Raji (cell line): ENCODE data around the gene AK9.
A peak's percentile ranks its signal among the peaks of the same experiment; 100 is the strongest.

ENCODE experiments used
- POLR2A ChIP-seq: IDR thresholded peaks from 2 replicates; pipeline ENCODE4 v1.6.1; 2011; ENCODE audit warnings: low read depth, low read length, control low read depth; ENCODE audit not compliant: insufficient read depth

Gene AK9

DNA sequence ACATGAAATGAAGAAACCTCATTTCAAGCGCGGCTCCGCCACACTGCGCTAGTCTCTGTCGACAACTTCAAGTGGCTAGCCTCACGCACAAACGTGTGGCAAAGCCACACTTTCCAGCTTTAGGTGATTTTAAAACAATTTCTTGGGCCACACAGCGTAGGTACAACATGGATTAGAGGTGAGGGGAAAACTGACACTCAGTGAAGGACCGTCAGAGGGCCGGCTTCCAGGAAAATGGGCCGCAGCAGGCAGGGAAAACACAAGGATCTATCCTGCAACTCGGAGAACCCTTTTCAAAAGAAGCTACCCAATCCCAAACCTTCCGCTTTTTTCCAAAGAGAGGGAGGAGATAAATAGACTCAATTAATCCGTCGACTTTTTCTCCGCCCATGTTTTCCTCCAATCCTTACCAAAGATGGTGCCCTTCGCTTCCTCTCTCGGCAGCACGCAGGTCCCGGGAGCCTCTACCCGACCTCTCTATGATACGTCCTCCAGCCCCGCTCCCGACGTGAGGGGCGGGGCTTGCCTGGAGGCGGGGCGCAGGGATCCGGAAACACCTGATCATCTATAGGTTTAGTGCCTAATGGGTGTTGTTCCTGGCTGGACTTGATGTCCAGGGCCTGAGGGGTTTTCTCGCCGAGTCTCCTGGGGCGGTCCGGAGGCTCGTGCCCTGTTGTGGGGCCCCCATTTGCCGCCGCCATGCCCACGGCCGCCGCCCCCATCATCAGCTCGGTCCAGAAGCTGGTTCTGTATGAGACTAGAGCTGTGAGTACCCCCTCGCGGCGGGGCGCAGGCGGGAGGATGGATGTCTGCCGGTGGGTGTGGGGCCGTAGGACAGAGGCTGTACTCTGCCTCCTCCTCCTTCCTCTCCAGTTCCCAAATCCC is at the start of gene AK9, which contains the start of gene FIG4:
Gene AK9 (minus strand): TSS at position 466 of the 885 bp plus-strand sequence. CDS start 15,457 bp downstream, outside the sequence.
Gene FIG4 (plus strand): TSS at position 560 of the 885 bp plus-strand sequence. CDS start 140 bp downstream, at position 700.
- peak; percentile 61; the same call in 1 of the 2 replicates for TF ChIP-seq POLR2A

DNA sequence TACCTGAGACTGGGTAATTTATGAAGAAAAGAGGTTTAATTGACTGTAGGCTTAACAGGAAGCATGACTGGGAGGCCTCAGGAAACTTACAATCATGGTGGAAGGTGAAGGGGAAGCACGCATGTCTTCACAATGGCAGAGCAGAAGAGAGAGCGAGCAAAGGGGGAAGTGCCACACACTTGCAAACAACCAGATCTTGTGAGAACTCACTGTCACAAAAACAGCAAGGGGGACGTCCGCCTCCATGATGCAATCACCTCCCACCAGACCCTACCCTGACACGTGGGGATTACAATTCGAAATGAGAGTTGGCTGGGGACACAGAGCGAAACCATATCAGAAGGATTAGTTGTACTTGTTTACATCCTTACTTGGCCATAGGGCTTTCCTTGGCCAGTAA is 49.8 kb upstream of the AK9 start:
- TF ChIP-seq POLR2A: no peak

DNA sequence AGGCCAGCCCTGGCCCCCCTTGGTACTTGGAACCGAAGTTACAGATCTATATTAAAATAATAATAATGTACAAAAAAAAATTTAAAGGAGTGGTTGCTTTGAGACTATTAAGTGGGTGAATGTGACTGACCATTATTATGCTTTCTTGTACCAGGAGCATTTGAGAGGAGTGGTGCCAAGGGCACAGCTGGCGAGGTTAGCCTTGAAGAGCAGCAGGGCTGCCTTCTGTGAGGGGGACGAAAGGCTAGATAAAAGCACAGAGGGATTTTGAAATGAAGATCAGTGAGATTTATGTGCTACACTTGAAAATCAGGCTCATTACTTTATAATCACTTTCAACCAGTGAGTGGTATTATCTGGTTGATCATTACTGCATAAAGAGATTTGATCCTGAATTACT is 48.7 kb upstream of the AK9 start:
- no peak for TF ChIP-seq POLR2A

DNA sequence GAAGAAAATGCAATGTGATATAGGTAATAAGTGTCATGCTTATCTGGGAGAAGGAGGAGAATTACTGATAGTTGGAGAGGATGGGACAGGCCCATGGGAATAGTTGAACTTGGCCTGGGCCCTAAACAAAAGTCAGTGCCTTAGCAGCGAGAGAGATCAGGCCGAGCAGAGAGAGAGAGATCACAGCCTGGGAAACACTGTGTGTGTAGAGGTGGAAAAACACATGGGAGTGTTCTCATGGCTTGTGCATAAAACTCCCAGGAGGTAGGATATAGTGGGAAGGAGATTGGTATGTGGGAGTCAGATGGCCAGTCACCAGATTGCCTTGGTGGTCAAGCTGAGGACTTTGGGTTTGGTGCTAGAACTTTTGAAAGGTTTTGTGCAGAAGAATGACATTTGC is 47.7 kb upstream of the AK9 start:
- TF ChIP-seq POLR2A: no peak

DNA sequence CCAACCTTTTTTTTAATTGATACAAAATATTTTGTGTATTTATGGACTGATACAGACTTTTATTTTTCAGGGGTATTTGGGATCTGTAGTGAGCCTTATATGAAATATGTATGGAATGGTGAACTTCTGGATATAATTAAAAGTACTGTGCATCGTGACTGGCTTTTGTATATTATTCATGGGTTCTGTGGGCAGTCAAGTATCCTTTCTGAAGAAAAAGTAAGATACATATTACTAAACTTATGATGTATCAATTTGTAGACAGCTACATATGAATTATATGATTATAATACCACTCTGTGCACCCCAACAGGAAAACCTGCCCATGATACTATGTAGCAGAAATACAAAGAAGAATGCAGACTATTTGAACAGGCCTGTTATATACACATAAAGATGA is 47.3 kb upstream of the AK9 start:
- TF ChIP-seq POLR2A: no peak

DNA sequence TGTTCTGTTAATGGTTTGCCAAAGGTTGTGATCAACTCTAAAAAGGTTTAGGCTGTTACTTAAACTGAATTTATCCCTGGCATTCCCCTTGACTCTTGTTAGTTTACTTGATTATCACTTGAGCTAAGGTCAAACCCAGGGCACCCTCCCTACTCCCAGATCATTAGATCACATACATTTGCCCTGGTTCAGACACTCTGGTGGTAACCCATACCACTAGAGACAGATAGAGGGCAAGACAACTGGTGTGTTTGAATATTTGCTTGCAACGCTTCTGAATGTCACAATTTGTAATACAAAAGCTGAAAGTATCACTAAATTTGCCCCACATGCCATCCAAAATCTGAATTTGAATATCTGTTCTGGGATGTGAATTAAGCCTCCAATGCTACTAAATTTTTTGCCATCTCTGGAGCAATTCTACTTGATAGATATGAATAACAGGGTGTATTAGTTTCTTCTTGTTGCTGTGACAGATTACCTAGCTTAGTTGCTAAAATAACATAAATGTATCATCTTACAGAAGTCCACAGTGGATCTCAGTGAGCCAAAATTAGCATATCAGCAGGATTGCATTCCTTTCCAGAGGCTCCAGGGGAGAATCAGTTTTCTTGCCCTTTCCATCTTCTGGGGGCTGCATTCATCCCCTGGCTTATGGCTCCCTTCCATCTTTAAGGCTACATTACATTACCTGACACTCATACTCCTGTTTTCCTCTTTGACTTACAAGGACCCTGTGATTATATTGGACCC is 45.4 kb upstream of the AK9 start:
- TF ChIP-seq POLR2A: no peak

DNA sequence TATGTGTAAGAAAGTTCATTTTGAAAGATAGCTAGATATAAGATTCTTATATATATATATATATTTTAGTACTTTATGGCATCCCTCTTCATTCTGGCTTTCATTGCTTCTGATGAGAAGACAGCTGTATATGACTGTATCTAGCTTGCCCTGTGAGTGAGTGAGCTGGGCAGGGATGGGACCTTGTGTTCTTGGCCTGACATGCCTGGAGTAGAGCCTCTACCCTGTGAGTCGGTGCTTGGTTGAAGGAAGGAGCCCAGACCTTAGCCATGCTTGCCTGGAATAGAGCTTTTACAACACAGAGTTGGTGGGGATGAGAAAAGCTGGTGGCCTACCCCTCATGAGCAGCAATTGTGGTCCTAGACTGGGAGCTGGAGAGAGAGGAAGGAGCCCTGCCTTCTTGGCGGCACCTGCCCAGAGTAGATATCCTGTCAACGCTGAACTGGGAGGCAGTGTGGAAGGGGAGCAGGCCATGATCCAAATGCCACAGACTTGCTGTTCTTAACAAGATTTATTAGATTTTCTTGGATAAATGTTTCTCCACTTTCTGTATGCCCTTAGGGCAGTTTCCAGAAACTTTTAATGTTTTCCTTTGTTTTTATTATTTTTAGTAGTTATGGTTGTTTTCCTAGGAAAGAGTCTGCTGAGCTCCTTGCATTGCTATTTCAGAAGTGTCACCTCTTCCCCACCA is 31.7 kb upstream of the AK9 start:
- no peak for TF ChIP-seq POLR2A

DNA sequence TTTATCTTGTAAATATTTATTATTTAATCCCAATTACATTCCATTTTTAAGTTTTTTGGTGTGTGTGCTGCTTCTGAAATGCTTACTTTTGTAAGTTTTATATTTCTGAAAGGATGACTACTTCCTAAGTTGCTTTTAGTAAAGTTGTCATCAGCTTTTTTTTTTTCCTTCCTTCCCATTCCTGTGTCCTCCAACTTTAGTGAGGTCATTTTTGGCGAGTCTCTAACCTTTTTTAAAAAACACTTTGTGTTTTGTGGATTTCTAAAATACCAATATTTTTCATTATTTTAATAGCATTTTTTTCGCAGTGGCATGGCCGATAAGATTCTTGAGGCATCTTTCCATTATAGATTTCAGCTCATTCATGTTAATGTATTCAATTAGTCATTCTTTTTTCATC is 31.0 kb upstream of the AK9 start:
- TF ChIP-seq POLR2A: no peak

DNA sequence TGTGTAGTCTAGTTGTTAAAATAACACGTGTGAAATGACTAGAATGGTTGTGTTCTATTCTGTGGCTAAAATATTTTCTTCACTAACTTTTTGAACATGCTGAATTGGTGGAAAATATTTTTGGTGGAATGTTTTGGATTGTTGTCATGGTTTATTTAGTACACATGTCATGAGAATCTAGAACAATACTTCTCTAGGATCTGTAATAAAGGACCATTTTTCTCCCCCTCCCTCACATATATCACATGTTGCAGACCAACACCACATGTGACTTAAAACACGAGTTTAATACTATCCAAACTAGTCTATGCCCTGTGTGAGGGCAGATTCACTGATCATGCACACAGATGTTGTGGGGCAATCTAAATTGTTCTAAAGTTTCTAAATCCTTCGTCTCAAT is 29.3 kb upstream of the AK9 start:
- TF ChIP-seq POLR2A: no peak

DNA sequence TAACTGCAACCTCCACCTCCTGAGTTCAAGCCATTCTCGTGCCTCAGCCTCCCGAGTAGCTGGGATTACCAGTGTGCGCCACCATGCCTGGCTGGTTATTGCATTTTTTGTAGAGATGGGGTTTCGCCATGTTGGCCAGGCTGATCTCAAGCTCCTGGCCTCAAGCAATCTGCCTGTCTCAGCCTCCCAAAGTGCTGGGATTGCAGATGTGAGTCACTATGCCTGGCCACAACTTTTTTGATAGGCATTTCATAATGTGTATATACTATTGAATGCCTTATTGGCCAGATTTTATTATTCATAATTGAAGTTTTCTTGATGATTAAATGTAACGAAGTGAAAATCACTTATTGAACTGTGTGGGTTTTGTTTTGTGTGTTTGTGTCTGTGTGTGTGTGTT is 28.0 kb upstream of the AK9 start:
- no peak for TF ChIP-seq POLR2A

DNA sequence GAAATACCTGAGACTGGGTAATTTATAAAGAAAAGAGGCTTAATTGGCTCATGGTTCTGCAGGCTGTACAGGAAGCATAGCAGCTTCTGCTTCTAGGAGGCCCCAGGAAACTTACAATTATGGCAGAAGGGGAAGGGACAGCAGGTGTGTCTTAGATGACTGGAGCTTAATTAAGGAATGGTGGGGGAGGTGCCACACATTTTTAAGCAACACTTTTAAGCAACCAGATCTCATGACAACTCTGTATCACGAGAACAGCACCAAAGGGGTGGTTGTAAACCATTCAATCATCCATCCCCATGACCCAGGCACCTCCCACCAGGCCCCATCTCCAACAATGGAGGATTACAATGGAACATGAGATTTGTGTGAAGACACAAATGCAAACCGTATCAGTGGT is 27.0 kb upstream of the AK9 start:
- no peak for TF ChIP-seq POLR2A

DNA sequence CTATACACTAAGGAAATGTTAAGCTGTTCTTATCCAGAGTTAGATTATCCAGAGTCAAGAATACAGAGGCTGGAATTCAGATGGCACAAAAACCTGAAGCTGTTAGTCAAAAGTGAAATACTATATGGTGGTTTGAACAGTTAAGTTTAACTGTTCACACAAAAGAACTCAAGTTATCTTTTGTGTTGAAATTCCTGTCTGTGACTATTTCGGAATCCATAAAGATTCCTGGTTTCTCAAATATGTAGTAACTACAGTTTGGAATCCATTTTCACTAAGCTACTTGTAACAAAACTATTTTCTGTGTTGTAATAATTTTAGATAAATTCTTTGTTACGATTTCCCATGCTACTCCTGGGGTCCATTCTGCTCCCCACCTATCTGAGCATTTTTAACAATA is 24.6 kb upstream of the AK9 start:
- TF ChIP-seq POLR2A: no peak

DNA sequence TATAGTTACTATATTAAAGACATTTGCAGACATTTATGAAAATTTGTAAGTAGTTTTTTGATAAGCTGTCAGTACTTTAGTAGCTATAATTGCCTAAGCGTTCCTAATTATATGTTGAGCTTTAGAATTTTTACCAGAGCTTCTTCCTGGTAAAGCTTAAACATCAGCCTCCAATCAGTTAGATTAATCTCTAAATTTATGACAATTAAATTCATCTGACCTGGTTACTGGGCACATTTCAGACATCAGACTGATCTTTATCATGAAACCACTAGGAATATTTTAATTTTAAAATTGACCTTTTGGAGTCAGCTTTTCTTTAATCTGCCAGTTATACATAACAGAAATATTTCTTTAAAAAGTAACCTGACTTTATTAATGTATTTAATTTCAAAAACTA is 23.6 kb upstream of the AK9 start:
- TF ChIP-seq POLR2A: no peak

DNA sequence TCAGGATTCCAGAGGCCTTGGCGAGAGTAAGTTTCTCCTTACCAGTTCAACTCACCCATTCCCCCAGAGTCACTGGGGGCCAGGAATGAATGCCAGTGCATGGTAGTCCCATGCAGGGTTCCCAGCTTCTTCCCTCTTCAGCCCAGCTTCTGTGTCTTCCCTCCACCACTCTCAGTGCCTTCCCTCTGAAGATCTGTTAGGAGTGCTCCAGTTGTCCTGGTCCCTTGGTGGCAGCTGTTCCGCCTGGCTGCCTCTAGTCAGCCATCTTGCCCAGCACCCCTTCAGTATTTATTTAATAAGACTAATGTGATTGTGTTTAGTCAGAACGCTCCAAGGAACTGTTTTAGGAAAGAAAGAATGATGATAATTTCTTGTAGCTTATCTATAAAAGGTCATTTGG is 23.2 kb upstream of the AK9 start:
- TF ChIP-seq POLR2A: no peak

DNA sequence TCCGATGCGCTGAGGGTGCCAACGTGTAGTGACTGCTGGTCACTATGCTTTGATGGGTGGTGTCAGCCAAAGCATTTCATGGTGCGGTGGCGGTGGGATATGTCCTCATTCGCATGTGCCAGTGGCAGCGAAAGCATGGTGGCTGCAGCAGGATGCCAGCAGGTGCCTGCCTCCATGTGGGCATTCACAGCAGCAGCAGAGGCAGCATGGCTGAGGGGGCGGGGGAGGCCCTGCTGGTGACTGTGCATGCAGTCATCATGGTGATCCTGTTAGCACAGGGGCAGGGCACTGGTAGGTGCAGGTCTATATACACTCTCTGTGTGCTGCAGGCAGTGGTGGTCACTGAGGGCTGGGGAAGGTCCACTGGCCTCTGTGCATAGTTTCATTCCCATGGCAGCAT is 22.1 kb upstream of the AK9 start:
- no peak for TF ChIP-seq POLR2A
